ENCODE measurements around the gene GCA. TPM values are rescaled to one million over a fixed set of nuclear protein-coding genes. Genes with fewer than 3 reads are reported as not detected.

GCA gene
- total and polyA plus RNA-seq, 12 donors, result 3.4 to 33.9 (median 19.5) TPM

GRCh38 chr2:162382278-162382677, 38.3 kb downstream of the GCA start:
- intact Hi-C loops (cut with DNase I), result no loop called here
- Histone ChIP-seq H3K9me3 (replicated peaks in 1 of 3) (no peaks in the 10 kb centered on the region), H3K36me3 (replicated peaks in 1 of 2) (no peaks in the 10 kb centered on the region), H3K4me3 (no peak overlapping the region), H3K4me1 (replicated peaks in 1 of 2) (no peaks in the 10 kb centered on the region), H3K27me3 (no peaks in the 10 kb centered on the region), H3K27ac (no peak overlapping the region)
- DNase-seq, result no peak
- TF ChIP-seq, protein P1, sequence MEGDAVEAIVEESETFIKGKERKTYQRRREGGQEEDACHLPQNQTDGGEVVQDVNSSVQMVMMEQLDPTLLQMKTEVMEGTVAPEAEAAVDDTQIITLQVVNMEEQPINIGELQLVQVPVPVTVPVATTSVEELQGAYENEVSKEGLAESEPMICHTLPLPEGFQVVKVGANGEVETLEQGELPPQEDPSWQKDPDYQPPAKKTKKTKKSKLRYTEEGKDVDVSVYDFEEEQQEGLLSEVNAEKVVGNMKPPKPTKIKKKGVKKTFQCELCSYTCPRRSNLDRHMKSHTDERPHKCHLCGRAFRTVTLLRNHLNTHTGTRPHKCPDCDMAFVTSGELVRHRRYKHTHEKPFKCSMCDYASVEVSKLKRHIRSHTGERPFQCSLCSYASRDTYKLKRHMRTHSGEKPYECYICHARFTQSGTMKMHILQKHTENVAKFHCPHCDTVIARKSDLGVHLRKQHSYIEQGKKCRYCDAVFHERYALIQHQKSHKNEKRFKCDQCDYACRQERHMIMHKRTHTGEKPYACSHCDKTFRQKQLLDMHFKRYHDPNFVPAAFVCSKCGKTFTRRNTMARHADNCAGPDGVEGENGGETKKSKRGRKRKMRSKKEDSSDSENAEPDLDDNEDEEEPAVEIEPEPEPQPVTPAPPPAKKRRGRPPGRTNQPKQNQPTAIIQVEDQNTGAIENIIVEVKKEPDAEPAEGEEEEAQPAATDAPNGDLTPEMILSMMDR (IDR thresholded peaks at IDR 0.05), result no peak
- TF ChIP-seq POLR2A (IDR thresholded peaks at IDR 0.05), result no peak
- WGBS, 4 donors, result 0 to 8% (median 6%) methylated on average over 1 of the region's 1 CpG

GRCh38 chr2:162385536-162385935, 41.6 kb downstream of the GCA start:
- H3K4me3 ChIP-seq, result no peak overlapping the region
- TF ChIP-seq, protein P1 (IDR thresholded peaks at IDR 0.05), result no peak
- H3K36me3 ChIP-seq (replicated peaks in 1 of 2), result no peaks in the 10 kb centered on the region
- intact Hi-C loops (cut with DNase I), result no loop called here
- no peaks in the 10 kb centered on the region for H3K9me3 ChIP-seq (replicated peaks in 1 of 3)
- H3K4me1 ChIP-seq (replicated peaks in 1 of 2), result no peaks in the 10 kb centered on the region
- H3K27ac ChIP-seq, result no peak overlapping the region
- DNase-seq, result no peak
- WGBS, 4 donors, result 72 to 84% (median 74%) methylated on average over 3 of the region's 3 CpGs
- H3K27me3 ChIP-seq, result no peaks in the 10 kb centered on the region

- Histone ChIP-seq H3K36me3 (replicated peaks in 1 of 2) (no peaks in the 10 kb centered on the region), H3K9me3 (replicated peaks in 1 of 3) (no peaks in the 10 kb centered on the region), H3K27ac (no peak overlapping the region), H3K4me3 (no peak overlapping the region), H3K4me1 (replicated peaks in 1 of 2) (no peaks in the 10 kb centered on the region), H3K27me3 (no peaks in the 10 kb centered on the region)
- TF ChIP-seq, protein P1 (IDR thresholded peaks at IDR 0.05), result no peak
- no peak for TF ChIP-seq POLR2A (IDR thresholded peaks at IDR 0.05)
- no peak for DNase-seq
- 91 to 99% (median 95%) methylated on average over 4 of the region's 4 CpGs for WGBS, 4 donors
- intact Hi-C loops (cut with DNase I), result no loop called here
These were observed 46.9 kb downstream of the GCA start for GRCh38 chr2:162390801-162391200.

GRCh38 chr2:162400336-162400735, 56.4 kb downstream of the GCA start:
- no peak overlapping the region for H3K27ac ChIP-seq
- no peak overlapping the region for H3K4me3 ChIP-seq
- WGBS, 4 donors, result 86 to 93% (median 90%) methylated on average over 3 of the region's 3 CpGs
- H3K27me3 ChIP-seq, result no peaks in the 10 kb centered on the region
- no peaks in the 10 kb centered on the region for H3K9me3 ChIP-seq (replicated peaks in 1 of 3)
- intact Hi-C loops (cut with DNase I), result no loop called here
- DNase-seq, result no peak
- TF ChIP-seq, protein P1 (IDR thresholded peaks at IDR 0.05), result no peak
- TF ChIP-seq POLR2A (IDR thresholded peaks at IDR 0.05), result no peak
- H3K36me3 ChIP-seq (replicated peaks in 1 of 2), result no peaks in the 10 kb centered on the region
- H3K4me1 ChIP-seq (replicated peaks in 1 of 2), result no peaks in the 10 kb centered on the region
